Adrenal gland (tissue), 5 donors: ENCODE data around the gene LMTK2.

Experiments
- CTCF ChIP-seq, 6 experiments: fragments of 450-650 bp in 4 of 6; fragments of 200-600 bp in 2 of 6; sonication (generic) in 1 of 6; IDR thresholded peaks; 1 replicate in 5 of 6; 2 replicates in 1 of 6; pipeline versions ENCODE4 v1.5.1 to v1.8.0; 2016 to 2021; ENCODE audit warnings: antibody characterized with exemption in 6 of 6, mild to moderate bottlenecking in 2 of 6, moderate library complexity in 1 of 6
- POLR2A ChIP-seq, 2 donors: fragments of 450-650 bp; IDR thresholded peaks; one replicate each; pipeline ENCODE4 v1.6.1; 2017; ENCODE audit warnings: antibody characterized with exemption in 2 of 2, mild to moderate bottlenecking in 2 of 2, moderate library complexity in 1 of 2
- donor health status: DM: no; HTN: no; CAD: no.

- TF ChIP-seq CTCF (IDR thresholded peaks at IDR 0.05) = no peak
- no peak for TF ChIP-seq POLR2A (IDR thresholded peaks at IDR 0.05)
Observed at GRCh38 chr7:98238076-98238475, 131.4 kb downstream of the LMTK2 start.
